ENCODE measurements around the gene DNAJC22.
"Not testable (repeated sequence)": the region's sequence is repeated elsewhere in the genome, so short reads cannot be mapped to it uniquely, and the experiment has no call there.

Gene DNAJC22

DNA sequence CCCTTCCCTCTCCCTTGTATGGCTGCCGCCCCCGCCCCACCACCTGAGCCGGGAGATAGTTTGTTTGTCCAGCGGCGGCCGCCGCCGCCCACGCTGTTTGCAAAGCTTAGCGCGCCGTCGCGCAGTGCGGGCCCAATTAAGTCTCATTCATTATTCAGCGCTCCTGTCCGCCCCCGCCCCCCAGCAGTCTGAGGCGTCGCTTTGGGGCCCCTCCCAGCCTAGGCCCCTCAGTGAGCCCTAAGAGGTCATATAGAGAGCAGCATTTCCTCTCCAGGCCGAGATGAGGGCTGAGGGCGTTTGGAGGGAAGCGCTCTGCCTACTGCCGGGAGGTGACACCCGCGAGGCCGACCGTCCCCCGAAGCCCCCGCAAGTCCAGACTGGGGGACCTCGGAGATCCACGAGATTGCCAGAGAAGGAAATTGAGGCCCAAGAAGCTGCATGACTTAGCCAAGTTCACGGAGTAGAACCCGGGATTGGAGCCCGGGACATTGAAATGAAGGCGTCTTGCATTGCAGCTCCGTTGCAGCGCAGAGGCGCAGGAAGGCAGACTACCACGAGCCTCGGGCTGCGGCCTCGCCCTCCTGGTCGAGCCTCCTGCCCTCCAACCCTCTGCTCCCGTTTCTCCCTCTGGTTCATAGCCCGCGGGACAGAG, at the start of gene DNAJC22:
DNAJC22 (plus strand) TSS at position 230 of the 652 bp plus-strand sequence. CDS start 1,985 bp downstream, outside the sequence.
- DNase-seq (ENCODE audit: extremely low read depth, low read depth) = no peak

DNA sequence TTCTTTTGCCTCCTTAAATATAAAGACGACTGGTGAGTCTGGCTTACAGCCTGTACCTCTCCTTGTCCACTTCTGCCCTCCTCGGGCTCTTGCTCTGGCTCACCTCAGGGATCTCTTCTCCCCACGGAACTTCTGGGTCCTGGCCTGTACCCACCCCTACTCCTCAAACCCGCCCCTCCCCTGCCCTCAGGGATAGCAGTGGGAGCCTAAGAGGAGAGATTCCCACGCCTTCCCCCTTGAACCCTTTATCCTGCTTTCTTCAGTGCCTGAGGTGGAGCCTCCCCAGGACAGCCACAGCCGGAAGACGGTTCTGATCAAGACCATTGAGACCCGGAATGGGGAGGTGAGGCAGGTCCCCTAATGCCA, 49.0 kb upstream of the DNAJC22 start:
- DNase-seq (ENCODE audit: extremely low read depth, low read depth) = no peak
- TF ChIP-seq CTCF (IDR thresholded peaks at IDR 0.05; ENCODE audit: low read depth, low read length) = no peak

More for the DNA sequence above, at the start of gene DNAJC22:
- no peak for TF ChIP-seq CTCF (IDR thresholded peaks at IDR 0.05; ENCODE audit: low read depth, low read length)

DNA sequence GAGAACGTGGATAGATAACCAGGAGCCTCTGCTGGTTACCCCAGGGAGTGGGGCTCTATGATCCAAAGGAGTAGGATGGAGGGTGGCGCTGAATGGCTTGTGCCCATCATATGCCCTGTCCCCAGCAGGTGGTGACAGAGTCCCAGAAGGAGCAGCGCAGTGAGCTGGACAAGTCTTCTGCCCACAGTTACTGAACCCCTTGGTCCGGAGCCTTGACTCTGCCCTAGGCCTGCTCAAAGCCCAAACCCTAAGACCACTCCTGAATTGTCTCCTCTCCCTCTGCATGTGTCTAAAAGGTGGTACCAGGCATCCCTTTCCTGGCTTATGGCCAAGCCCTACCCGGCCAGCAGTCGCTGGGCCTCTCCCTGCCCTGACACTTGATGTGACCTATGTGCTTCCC, 48.5 kb upstream of the DNAJC22 start:
- DNase-seq (ENCODE audit: extremely low read depth, low read depth) = no peak
- no peak; the same call in 1 of the 2 replicates for TF ChIP-seq CTCF (IDR thresholded peaks at IDR 0.05; ENCODE audit: low read depth, low read length)

DNA sequence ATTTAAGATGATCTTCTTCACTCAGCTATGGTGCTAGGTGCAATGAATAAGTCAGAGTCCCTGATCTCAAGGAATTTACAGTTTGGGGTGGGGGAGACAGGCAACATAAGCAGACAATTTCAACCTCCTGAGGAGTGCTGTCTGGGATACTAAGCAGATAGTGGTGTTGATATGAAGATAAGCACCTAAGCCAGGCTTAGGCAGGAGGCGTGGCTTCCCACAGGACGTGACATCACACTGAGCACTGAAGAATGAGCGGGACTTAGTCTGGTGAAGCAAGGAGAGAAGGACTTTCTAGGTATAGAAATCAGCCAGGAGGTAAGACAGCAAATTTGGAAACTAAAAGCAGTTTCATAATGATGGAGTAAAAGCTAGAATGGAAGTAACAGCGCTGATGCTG, 44.9 kb upstream of the DNAJC22 start:
- no peak for TF ChIP-seq CTCF (IDR thresholded peaks at IDR 0.05; ENCODE audit: low read depth, low read length)
- DNase-seq (ENCODE audit: extremely low read depth, low read depth) = no peak

DNA sequence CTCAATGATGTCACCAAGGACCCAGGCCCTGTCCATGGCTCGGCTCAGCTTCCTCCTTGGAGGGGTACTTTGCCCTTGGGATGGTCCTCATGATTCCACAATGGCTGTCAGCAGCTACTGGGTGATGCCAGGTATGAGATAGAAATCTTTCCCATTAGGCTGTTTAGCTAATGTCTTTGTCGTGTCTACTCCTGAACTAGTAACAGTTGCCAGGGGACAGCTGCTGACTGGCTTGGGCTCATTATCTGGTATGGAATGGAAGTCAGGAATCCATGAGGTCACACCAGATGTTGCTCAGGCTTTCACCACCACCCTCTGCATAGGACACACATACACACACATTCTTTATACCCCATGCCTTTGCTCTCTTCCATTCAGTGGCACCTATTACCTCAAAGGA, 42.5 kb upstream of the DNAJC22 start:
- TF ChIP-seq CTCF (IDR thresholded peaks at IDR 0.05; ENCODE audit: low read depth, low read length) = no peak
- no peak for DNase-seq (ENCODE audit: extremely low read depth, low read depth)

GRCh38 chr12:49305762-49306510, 40.8 kb upstream of the DNAJC22 start:
- TF ChIP-seq CTCF (IDR thresholded peaks at IDR 0.05; ENCODE audit: low read depth, low read length) = no peak
- no peak for DNase-seq (ENCODE audit: extremely low read depth, low read depth)

GRCh38 chr12:49309386-49309785, 37.3 kb upstream of the DNAJC22 start:
- DNase-seq (ENCODE audit: extremely low read depth, low read depth) = no peak
- no peak for TF ChIP-seq CTCF (IDR thresholded peaks at IDR 0.05; ENCODE audit: low read depth, low read length)

DNA sequence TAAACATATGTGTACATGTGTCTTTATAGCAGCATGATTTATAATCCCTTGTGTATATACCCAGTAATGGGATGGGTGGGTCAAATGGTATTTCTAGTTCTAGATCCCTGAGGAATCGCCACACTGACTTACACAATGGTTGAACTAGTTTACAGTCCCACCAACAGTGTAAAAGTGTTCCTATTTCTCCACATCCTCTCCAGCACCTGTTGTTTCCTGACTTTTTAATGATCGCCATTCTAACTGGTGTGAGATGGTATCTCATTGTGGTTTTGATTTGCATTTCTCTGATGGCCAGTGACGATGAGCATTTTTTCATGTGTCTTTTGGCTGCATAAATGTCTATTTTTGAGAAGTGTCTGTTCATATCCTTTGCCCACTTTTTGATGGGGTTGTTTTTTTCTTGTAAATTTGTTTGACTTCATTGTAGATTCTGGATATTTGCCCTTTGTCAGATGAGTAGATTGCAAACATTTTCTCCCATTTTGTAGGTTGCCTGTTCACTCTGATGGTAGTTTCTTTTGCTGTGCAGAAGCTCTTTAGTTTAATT, 36.2 kb upstream of the DNAJC22 start:
- DNase-seq (ENCODE audit: extremely low read depth, low read depth) = not testable (repeated sequence)

Measured in AG09319 (cell line).